Panc1 (cell line): ENCODE measurements around the gene IBTK. TPM values are rescaled to one million over a fixed set of nuclear protein-coding genes. Genes with fewer than 3 reads are reported as not detected.

ENCODE experiments used
- ATAC-seq: fragments of 200-7000 bp; cut with Tn5 transposase; 2 replicates; pipeline ENCODE4 v1.9.1; 2020; ENCODE audit warnings: mild to moderate bottlenecking, moderate library complexity
- BruUV-seq: library from RNA; stranded (reverse); fragments of 400-500 nt; replicated peaks from 2 replicates; lab custom pipeline; 2021; lab: Mats Ljungman, UMichigan
- CTCF ChIA-PET: fragments of 300-600 bp; sonication (Branson Sonifier 250); formaldehyde crosslinking; loops from one replicate; lab custom pipeline; 2022; ENCODE audit warnings: antibody characterized with exemption; lab: Charles Lee
- POLR2A ChIA-PET: fragments of 300-600 bp; sonication (Branson Sonifier 250); formaldehyde crosslinking; loops from one replicate; lab custom pipeline; 2022; ENCODE audit warnings: antibody characterized with exemption; lab: Charles Lee
- DNase-seq: peaks from one replicate; pipeline ENCODE4 v3.0.0-alpha.2; 2010; ENCODE audit warnings: low read depth, low spot score
- H3K27ac ChIP-seq: 2 replicates; pipeline ENCODE4 v1.5.1; 2011; ENCODE audit warnings: mild to moderate bottlenecking, low read length, inconsistent platforms
- H3K27me3 ChIP-seq: fragments of 200-500 bp; sonication (Bioruptor generic); 2 replicates; pipeline ENCODE4 v1.6.0; 2014; ENCODE audit warnings: low read length, inconsistent platforms; ENCODE audit not compliant: control insufficient read depth, insufficient read depth
- H3K36me3 ChIP-seq: fragments of 200-500 bp; sonication (Bioruptor generic); 2 replicates; pipeline ENCODE4 v1.5.1; 2014; ENCODE audit warnings: inconsistent platforms, mild to moderate bottlenecking, low read length, moderate library complexity; ENCODE audit not compliant: control insufficient read depth, insufficient read depth
- H3K4me1 ChIP-seq: 2 replicates; pipeline ENCODE4 v1.5.1; 2011; ENCODE audit warnings: inconsistent platforms, mild to moderate bottlenecking, low read length, moderate library complexity; ENCODE audit not compliant: control insufficient read depth, insufficient read depth
- H3K4me3 ChIP-seq, 2 experiments: 2 replicates each; pipeline ENCODE4 v1.5.1; 2011 to 2012; ENCODE audit warnings: low read depth in 2 of 2, low read length in 2 of 2, mild to moderate bottlenecking in 2 of 2, inconsistent platforms in 1 of 2, moderate library complexity in 1 of 2
- H3K9me3 ChIP-seq: fragments of 200-500 bp; sonication (Bioruptor generic); 2 replicates; pipeline ENCODE4 v1.5.1; 2014; ENCODE audit warnings: low read depth, mild to moderate bottlenecking, inconsistent platforms, low read length, moderate library complexity; ENCODE audit not compliant: control insufficient read depth, insufficient read depth
- POLR2AphosphoS5 ChIP-seq: IDR thresholded peaks from 2 replicates; pipeline ENCODE4 v1.6.1; 2012; ENCODE audit warnings: mild to moderate bottlenecking, low read depth, low read length, moderate library complexity
- SIN3A ChIP-seq: IDR thresholded peaks from 2 replicates; pipeline ENCODE4 v1.6.1; 2012; ENCODE audit warnings: low read depth, mild to moderate bottlenecking, low read length, moderate library complexity, borderline replicate concordance; ENCODE audit not compliant: insufficient read depth
- TCF7L2 ChIP-seq: IDR thresholded peaks from 2 replicates; pipeline ENCODE4 v1.6.1; 2011; ENCODE audit warnings: mild to moderate bottlenecking, low read depth, low read length, inconsistent platforms
- in situ Hi-C: cut with HindIII; loops from 2 replicates; pipeline ENCODE4 v1.10.0; 2016; ENCODE audit warnings: low sequenced_read_pairs, low pct_unique_long_range_greater_than_20kb
- intact Hi-C: fragments of 100-400 bp; cut with micrococcal nuclease; formaldehyde crosslinking; loops from one replicate; pipeline ENCODE4 v1.10.0; 2022; ENCODE audit not compliant: unreplicated experiment
- total RNA-seq: library from RNA; stranded (reverse); gene quantifications from one replicate; pipeline ENCODE4 v1.2.1, GENCODE V29; 2021; ENCODE audit not compliant: unreplicated experiment
- TF ChIP-seq, protein P1 (sequence below): fragments of 450-650 bp; IDR thresholded peaks from 2 replicates; pipeline ENCODE4 v1.5.1; 2017; ENCODE audit warnings: mild to moderate bottlenecking
- TF ChIP-seq, protein P2 (sequence below), 2 experiments: IDR thresholded peaks; 2 replicates each; pipeline ENCODE4 v1.6.1; 2011 to 2012; ENCODE audit warnings: low read depth in 2 of 2, control low read depth in 1 of 2, low read length in 1 of 2, mild to moderate bottlenecking in 1 of 2, moderate library complexity in 1 of 2; ENCODE audit not compliant: insufficient read depth in 1 of 2

The IBTK gene
- total RNA-seq, 1 experiment from 2014 or later = 73.2 TPM

DNA sequence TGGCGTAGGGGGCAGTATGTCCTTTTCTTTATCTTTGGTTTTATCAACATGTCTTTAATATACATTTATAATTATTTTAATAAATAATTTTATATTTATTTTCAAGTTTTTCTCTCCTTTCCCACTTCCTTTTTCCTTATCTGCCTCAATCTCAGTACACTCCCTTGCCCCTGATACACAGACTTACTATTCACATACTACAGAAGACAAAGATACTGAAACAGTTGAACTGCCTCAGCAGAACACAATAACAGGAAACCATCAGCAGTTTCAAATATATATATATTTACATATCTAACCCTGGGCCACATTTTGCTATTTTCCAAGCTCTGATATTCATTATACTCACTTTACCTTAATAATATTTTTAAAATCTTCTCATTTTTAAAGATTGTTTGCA is 19.8 kb downstream of the IBTK start:
- Histone ChIP-seq H3K4me3 (no peak overlapping the region), H3K27me3 (no peaks in the 10 kb centered on the region), H3K36me3 (peaks cover 70% of the 10 kb centered on the region), H3K9me3 (no peaks in the 10 kb centered on the region), H3K4me1 (no peaks in the 10 kb centered on the region), H3K27ac (no peak overlapping the region)
- ChIA-PET POLR2A (interaction anchor here (0.7 kb wide), 2 partner anchors 12 to 999 kb away, joined by 3 to 4 read pairs; no protein-coding TSS in a partner anchor), CTCF (no interaction called here)
- ATAC-seq (no peak), DNase-seq (no peak)
- BruUV-seq = no TSS peak
- intact Hi-C loops = no loop called here
- in situ Hi-C loops = no loop called here
- TF ChIP-seq, protein P1, sequence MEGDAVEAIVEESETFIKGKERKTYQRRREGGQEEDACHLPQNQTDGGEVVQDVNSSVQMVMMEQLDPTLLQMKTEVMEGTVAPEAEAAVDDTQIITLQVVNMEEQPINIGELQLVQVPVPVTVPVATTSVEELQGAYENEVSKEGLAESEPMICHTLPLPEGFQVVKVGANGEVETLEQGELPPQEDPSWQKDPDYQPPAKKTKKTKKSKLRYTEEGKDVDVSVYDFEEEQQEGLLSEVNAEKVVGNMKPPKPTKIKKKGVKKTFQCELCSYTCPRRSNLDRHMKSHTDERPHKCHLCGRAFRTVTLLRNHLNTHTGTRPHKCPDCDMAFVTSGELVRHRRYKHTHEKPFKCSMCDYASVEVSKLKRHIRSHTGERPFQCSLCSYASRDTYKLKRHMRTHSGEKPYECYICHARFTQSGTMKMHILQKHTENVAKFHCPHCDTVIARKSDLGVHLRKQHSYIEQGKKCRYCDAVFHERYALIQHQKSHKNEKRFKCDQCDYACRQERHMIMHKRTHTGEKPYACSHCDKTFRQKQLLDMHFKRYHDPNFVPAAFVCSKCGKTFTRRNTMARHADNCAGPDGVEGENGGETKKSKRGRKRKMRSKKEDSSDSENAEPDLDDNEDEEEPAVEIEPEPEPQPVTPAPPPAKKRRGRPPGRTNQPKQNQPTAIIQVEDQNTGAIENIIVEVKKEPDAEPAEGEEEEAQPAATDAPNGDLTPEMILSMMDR = no peak
- no peak for TF ChIP-seq SIN3A
- TF ChIP-seq TCF7L2 = no peak
- TF ChIP-seq, protein P2, sequence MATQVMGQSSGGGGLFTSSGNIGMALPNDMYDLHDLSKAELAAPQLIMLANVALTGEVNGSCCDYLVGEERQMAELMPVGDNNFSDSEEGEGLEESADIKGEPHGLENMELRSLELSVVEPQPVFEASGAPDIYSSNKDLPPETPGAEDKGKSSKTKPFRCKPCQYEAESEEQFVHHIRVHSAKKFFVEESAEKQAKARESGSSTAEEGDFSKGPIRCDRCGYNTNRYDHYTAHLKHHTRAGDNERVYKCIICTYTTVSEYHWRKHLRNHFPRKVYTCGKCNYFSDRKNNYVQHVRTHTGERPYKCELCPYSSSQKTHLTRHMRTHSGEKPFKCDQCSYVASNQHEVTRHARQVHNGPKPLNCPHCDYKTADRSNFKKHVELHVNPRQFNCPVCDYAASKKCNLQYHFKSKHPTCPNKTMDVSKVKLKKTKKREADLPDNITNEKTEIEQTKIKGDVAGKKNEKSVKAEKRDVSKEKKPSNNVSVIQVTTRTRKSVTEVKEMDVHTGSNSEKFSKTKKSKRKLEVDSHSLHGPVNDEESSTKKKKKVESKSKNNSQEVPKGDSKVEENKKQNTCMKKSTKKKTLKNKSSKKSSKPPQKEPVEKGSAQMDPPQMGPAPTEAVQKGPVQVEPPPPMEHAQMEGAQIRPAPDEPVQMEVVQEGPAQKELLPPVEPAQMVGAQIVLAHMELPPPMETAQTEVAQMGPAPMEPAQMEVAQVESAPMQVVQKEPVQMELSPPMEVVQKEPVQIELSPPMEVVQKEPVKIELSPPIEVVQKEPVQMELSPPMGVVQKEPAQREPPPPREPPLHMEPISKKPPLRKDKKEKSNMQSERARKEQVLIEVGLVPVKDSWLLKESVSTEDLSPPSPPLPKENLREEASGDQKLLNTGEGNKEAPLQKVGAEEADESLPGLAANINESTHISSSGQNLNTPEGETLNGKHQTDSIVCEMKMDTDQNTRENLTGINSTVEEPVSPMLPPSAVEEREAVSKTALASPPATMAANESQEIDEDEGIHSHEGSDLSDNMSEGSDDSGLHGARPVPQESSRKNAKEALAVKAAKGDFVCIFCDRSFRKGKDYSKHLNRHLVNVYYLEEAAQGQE (IDR thresholded peaks at IDR 0.05; ENCODE audit: insufficient read depth in 1 of 2, low read depth in 2 of 2, low read length in 1 of 2) = no peak
- TF ChIP-seq POLR2AphosphoS5 = no peak

- H3K36me3 ChIP-seq = peaks cover 70% of the 10 kb centered on the region
- DNase-seq = no peak
These were observed 27.4 kb downstream of the IBTK start for GRCh38 chr6:82220167-82220566.

More at GRCh38 chr6:82220167-82220566, 27.4 kb downstream of the IBTK start:
- Histone ChIP-seq H3K9me3 (no peaks in the 10 kb centered on the region), H3K4me1 (no peaks in the 10 kb centered on the region), H3K27ac (no peak overlapping the region), H3K27me3 (no peaks in the 10 kb centered on the region), H3K4me3 (no peak overlapping the region)
- ChIA-PET CTCF (no interaction called here), POLR2A (no interaction called here)
- in situ Hi-C loops (no loop called here), intact Hi-C loops (no loop called here)
- TF ChIP-seq, protein P2 (IDR thresholded peaks at IDR 0.05; ENCODE audit: insufficient read depth in 1 of 2, low read depth in 2 of 2, low read length in 1 of 2) = no peak
- TF ChIP-seq, protein P1 = no peak
- TF ChIP-seq TCF7L2 = no peak
- TF ChIP-seq SIN3A = no peak
- no peak for TF ChIP-seq POLR2AphosphoS5
- no TSS peak for BruUV-seq
- ATAC-seq = no peak
